Epidermal melanocyte (primary cell): ENCODE data around the gene ARL11.
"Not testable (repeated sequence)": the region's sequence is repeated elsewhere in the genome, so short reads cannot be mapped to it uniquely, and the experiment has no call there.

Experiments
- DNase-seq: peaks from one replicate; pipeline ENCODE4 v3.0.0; 2011; ENCODE audit warnings: low spot score; ENCODE audit not compliant: insufficient read length

The ARL11 gene

GRCh38 chr13:49612042-49612441 lies 16.3 kb upstream of the ARL11 start:
- DNase-seq = not testable (repeated sequence)

GRCh38 chr13:49615836-49616675 lies 12.3 kb upstream of the ARL11 start:
- no peak for DNase-seq

GRCh38 chr13:49616676-49617065 lies 11.6 kb upstream of the ARL11 start:
- no peak for DNase-seq

GRCh38 chr13:49620170-49620621 lies 8.1 kb upstream of the ARL11 start:
- DNase-seq = no peak

GRCh38 chr13:49622174-49622946 lies 5.9 kb upstream of the ARL11 start:
- no peak for DNase-seq

- DNase-seq = no peak
These were observed 4.1 kb upstream of the ARL11 start for GRCh38 chr13:49624229-49624628.

- DNase-seq = no peak
These were observed 2.8 kb upstream of the ARL11 start for GRCh38 chr13:49625392-49626079.

- DNase-seq = no peak
These were observed 1.1 kb downstream of the ARL11 start for GRCh38 chr13:49629196-49629938.

- no peak for DNase-seq
These were observed 1.6 kb downstream of the ARL11 start for GRCh38 chr13:49629947-49630346.

- no peak for DNase-seq
These were observed 2.3 kb downstream of the ARL11 start for GRCh38 chr13:49630580-49630979.

GRCh38 chr13:49632156-49632555 lies 3.8 kb downstream of the ARL11 start:
- DNase-seq = no peak

GRCh38 chr13:49633710-49634109 lies 5.4 kb downstream of the ARL11 start:
- no peak for DNase-seq

GRCh38 chr13:49635599-49636433 lies 7.5 kb downstream of the ARL11 start:
- no peak for DNase-seq

- no peak for DNase-seq
These were observed 8.4 kb downstream of the ARL11 start for GRCh38 chr13:49636705-49637104.

GRCh38 chr13:49638030-49638743 lies 9.9 kb downstream of the ARL11 start:
- DNase-seq = no peak

GRCh38 chr13:49638744-49639072 lies 10.4 kb downstream of the ARL11 start:
- DNase-seq = no peak

GRCh38 chr13:49641801-49642291 lies 13.5 kb downstream of the ARL11 start:
- DNase-seq = no peak

GRCh38 chr13:49643035-49643646 lies 14.8 kb downstream of the ARL11 start:
- DNase-seq = no peak

GRCh38 chr13:49645451-49645850 lies 17.1 kb downstream of the ARL11 start:
- no peak for DNase-seq
